HG02852 (cell line): ENCODE results near the gene WASHC2A.
"Not testable (repeated sequence)": the region's sequence is repeated elsewhere in the genome, so short reads cannot be mapped to it uniquely, and the experiment has no call there.

Source experiments
- ATAC-seq: cut with Tn5 transposase; IDR thresholded peaks from one replicate; pipeline ENCODE4 v1.9.1; 2021; ENCODE audit warnings: mild to moderate bottlenecking, moderate library complexity; ENCODE audit not compliant: unreplicated experiment

Gene WASHC2A

GRCh38 chr10:50132841-50133240 lies 65.1 kb downstream of the WASHC2A start:
- ATAC-seq = not testable (repeated sequence)

- ATAC-seq = not testable (repeated sequence)
Measured at GRCh38 chr10:50143512-50144174, 75.9 kb downstream of the WASHC2A start.

DNA sequence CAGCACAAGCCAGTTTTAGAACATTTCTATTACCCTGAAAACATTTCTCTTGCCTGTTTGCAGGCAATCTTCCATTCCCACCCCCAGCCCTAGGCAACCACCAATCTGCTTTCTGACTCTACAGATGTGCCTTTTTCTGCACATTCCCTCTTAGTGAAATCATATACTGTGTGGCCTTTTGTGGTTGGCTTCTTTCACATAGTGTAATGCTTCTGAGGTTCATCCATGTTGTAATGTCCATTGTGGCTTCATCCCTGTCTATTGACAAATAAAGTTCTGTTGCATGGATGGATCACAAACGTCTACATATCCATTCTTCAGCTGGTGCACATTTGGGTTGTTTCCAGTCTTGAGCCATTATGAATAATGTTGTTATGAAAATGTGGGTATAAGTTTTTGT lies 77.8 kb downstream of the WASHC2A start:
- ATAC-seq = not testable (repeated sequence)

- no peak for ATAC-seq
Measured at GRCh38 chr10:50152792-50153272, 85.1 kb downstream of the WASHC2A start.

DNA sequence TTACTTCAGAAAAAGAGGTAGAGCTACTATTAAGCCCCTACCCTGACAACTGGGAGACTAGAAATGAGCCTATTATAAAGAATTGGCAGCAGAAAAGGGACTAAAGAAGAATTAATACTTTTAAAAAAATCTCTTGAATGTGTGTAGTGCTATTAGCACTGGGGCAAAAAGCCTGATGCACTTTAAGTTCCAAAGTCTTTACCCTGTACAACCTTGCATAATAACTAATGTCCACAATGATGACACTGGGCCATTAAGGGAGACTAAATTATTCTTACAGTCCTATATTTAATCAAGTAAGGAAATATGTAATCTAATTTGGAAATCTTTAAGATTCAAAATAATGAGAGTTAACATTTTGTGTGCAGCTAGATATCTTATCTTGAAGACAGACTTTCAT lies 90.1 kb downstream of the WASHC2A start:
- not testable (repeated sequence) for ATAC-seq

GRCh38 chr10:50159856-50160255 lies 92.1 kb downstream of the WASHC2A start:
- not testable (repeated sequence) for ATAC-seq

- not testable (repeated sequence) for ATAC-seq
Measured at GRCh38 chr10:50165038-50165437, 97.3 kb downstream of the WASHC2A start.

GRCh38 chr10:50167833-50168232 lies 100.1 kb downstream of the WASHC2A start:
- ATAC-seq = not testable (repeated sequence)

DNA sequence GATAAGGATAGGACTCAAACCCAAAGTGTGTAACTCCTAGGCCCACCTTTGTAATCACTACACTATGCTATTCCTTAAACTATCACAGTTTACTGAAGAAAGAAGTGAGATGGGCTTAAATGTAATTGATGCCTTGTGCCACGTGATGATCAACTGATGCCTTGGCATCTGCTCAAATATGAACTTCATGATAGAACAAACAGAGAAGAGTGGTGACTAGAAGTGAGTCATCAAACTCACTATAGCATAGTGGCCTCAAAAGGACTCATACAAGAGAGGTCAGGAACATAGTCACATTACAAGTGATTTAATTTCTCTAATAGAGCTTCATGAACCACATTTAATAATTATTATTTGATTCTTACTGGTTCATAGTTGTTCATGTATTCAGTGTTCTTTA lies 101.8 kb downstream of the WASHC2A start:
- not testable (repeated sequence) for ATAC-seq

DNA sequence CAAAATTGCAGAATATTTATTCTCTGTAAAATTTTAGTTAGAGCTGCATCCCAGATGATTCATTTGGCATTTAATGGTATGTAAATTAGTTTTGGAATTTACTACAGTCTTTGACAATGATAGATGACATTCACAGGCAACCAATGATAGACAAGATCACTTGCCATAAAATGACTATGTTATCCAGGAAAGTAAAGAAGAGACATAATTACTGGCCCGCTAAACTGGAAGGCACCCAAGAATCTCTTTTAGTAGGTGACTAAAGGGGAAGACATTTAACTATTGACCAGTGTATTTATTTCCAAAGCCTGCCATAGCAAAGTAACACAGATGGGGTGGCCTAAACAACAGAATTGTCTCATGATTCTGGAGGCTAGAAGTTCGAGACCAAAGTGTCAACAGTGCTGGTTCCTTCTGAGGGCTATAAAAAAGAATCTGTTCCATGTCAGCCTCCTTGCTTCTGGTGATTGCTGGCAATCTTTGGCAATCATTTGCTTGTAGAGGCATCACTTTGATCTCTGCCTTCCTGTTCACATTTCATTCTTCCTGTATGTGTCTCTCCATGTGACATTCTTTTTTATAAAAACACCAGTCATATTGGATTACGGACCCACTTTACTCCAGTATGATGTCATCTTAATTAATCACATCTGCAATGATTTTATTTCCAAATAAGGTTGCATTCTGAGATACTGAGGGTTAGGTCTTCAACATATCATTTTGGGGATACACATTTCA lies 107.2 kb downstream of the WASHC2A start:
- not testable (repeated sequence) for ATAC-seq
